ENCODE results near the gene SLC12A3. TPM values are rescaled to one million over a fixed set of nuclear protein-coding genes. Genes with fewer than 3 reads are reported as not detected.

Gene SLC12A3
- total RNA-seq, 1 donor from 2014 or later, result not detected

- peak; percentile 83 for DNase-seq (ENCODE audit: low read depth)
Observed at GRCh38 chr16:56964243-56965148, 99.5 kb downstream of the SLC12A3 start.

MicroRNAs encoded within 50 kb of the gene (microRNA counts, 767-probe panel; counts per million panel counts)
- not detected for microRNA hsa-miR-138-5p

Small RNA genes lying within 50 kb of the gene (microRNA-seq; reads per million reads assigned to microRNA genes)
- gene MIR138-2, result 369 reads per million, percentile 69 among the genes with 10 or more reads in this experiment
- not detected for gene MIR6863

Other genes with a start within 250 kb of the SLC12A3 start
- gene MT1E, start 239.4 kb upstream of the SLC12A3 start, total RNA-seq, result 24.7 and 26.6 TPM in 2 replicates
- not detected in 2 replicates for gene MT1M, start 232.5 kb upstream of the SLC12A3 start, total RNA-seq
- not detected in 2 replicates for gene MT1A, start 226.5 kb upstream of the SLC12A3 start, total RNA-seq
- not detected in 2 replicates for gene MT1B, start 213.3 kb upstream of the SLC12A3 start, total RNA-seq
- gene MT1F, start 207.2 kb upstream of the SLC12A3 start, total RNA-seq, result not detected in 2 replicates
- not detected in 2 replicates for gene MT1G, start 197.1 kb upstream of the SLC12A3 start, total RNA-seq
- not detected in 2 replicates for gene MT1H, start 195.4 kb upstream of the SLC12A3 start, total RNA-seq
- 14.8 and 74.1 TPM in 2 replicates for gene MT1X, start 182.7 kb upstream of the SLC12A3 start, total RNA-seq
- gene NUP93, start 135.1 kb upstream of the SLC12A3 start, total RNA-seq, result 114 and 151 TPM in 2 replicates
- 255 and 327 TPM in 2 replicates for gene HERPUD1, start 66.9 kb downstream of the SLC12A3 start, total RNA-seq
- gene CETP, start 96.7 kb downstream of the SLC12A3 start, total RNA-seq, result 0.10 TPM in 1 of 2 replicates, not detected in the other
- gene NLRC5, start 124.3 kb downstream of the SLC12A3 start, total RNA-seq, result 10.0 and 15.7 TPM in 2 replicates
- gene CPNE2, start 227.4 kb downstream of the SLC12A3 start, total RNA-seq, result 12.1 and 24.7 TPM in 2 replicates